Loucy (cell line): ENCODE measurements around the gene PAFAH2.

Experiments used
- H2AFZ ChIP-seq: fragments of 200-600 bp; sonication (generic); 2 replicates; pipeline ENCODE4 v1.6.0; 2016; ENCODE audit warnings: antibody characterized with exemption, mild to moderate bottlenecking, low read length, moderate library complexity
- H3F3A ChIP-seq: fragments of 200-600 bp; 2 replicates; pipeline ENCODE4 v1.6.0; 2016; ENCODE audit warnings: antibody characterized with exemption, low read depth, mild to moderate bottlenecking
- H3K27me3 ChIP-seq: fragments of 200-600 bp; sonication (generic); 2 replicates; pipeline ENCODE4 v1.6.1; 2014; ENCODE audit warnings: low read length, mild to moderate bottlenecking; ENCODE audit not compliant: insufficient read depth, poor library complexity, severe bottlenecking
- H3K36me3 ChIP-seq: fragments of 200-600 bp; sonication (generic); 2 replicates; pipeline ENCODE4 v1.6.1; 2016; ENCODE audit warnings: low read length; ENCODE audit not compliant: insufficient read depth
- H3K4me1 ChIP-seq: fragments of 200-600 bp; sonication (generic); 2 replicates; pipeline ENCODE4 v1.5.1; 2014; ENCODE audit warnings: low read length, mild to moderate bottlenecking; ENCODE audit not compliant: insufficient read depth, poor library complexity, severe bottlenecking
- H3K4me2 ChIP-seq: fragments of 200-600 bp; sonication (generic); 2 replicates; pipeline ENCODE4 v1.6.0; 2014; ENCODE audit warnings: antibody characterized with exemption, low read length, low read depth, mild to moderate bottlenecking; ENCODE audit not compliant: poor library complexity, severe bottlenecking
- H3K4me3 ChIP-seq: fragments of 200-600 bp; sonication (generic); 2 replicates; pipeline ENCODE4 v1.5.1; 2014; ENCODE audit warnings: low read length, mild to moderate bottlenecking, mixed read lengths; ENCODE audit not compliant: poor library complexity, severe bottlenecking
- H3K79me2 ChIP-seq: fragments of 200-600 bp; sonication (generic); 2 replicates; pipeline ENCODE4 v1.6.1; 2014; ENCODE audit warnings: low read length; ENCODE audit not compliant: insufficient read depth
- H3K9ac ChIP-seq: fragments of 200-600 bp; sonication (generic); 2 replicates; pipeline ENCODE4 v1.6.0; 2014; ENCODE audit warnings: mild to moderate bottlenecking, low read depth, low read length, moderate library complexity; ENCODE audit not compliant: poor library complexity, severe bottlenecking
- H3K9me2 ChIP-seq: fragments of 200-600 bp; sonication (generic); replicated peaks from 2 replicates; pipeline ENCODE4 v1.6.1; 2016; ENCODE audit warnings: low read depth, low read length, mixed read lengths
- H3K9me3 ChIP-seq: fragments of 200-600 bp; sonication (generic); 2 replicates; pipeline ENCODE4 v1.6.1; 2014; ENCODE audit warnings: mild to moderate bottlenecking, antibody characterized with exemption, low read length, low read depth; ENCODE audit not compliant: insufficient read depth
- H4K20me1 ChIP-seq: fragments of 200-600 bp; sonication (generic); 2 replicates; pipeline ENCODE4 v1.6.0; 2014; ENCODE audit warnings: antibody characterized with exemption, low read length, mild to moderate bottlenecking; ENCODE audit not compliant: insufficient read depth, poor library complexity, severe bottlenecking
- EZH2phosphoT487 ChIP-seq: fragments of 200-600 bp; IDR thresholded peaks from 2 replicates; pipeline ENCODE4 v1.6.1; 2018; ENCODE audit warnings: antibody characterized with exemption, mild to moderate bottlenecking, moderate library complexity, borderline replicate concordance
- TF ChIP-seq, protein P1 (sequence below): fragments of 200-600 bp; sonication (generic); conservative IDR thresholded peaks from 2 replicates; pipeline ENCODE4 v1.5.1; 2014; ENCODE audit warnings: mild to moderate bottlenecking, antibody characterized with exemption, low read length

The PAFAH2 gene

DNA sequence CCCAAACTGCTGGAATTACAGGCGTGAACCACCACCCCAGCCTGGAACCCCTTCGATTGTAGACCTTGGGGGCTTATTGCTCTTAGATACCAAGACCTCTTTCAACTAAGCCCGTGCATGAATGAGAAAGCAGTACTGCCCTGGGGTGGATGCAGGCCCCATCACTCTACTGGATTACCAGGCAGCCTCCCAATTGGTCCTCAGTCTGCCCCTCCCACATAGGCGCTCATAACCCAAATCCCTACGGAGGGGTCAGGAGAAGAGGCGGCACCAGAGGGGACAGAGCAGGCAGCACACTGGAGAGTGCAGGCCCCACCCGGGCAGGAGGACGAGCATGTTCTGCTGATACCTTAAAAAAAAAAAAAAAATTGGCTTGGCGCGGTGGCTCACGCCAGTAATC lies 79.2 kb downstream of the PAFAH2 start:
- no peaks in the 10 kb centered on the region for H3K36me3 ChIP-seq
- no peaks in the 10 kb centered on the region for H3F3A ChIP-seq
- no peak overlapping the region for H2AFZ ChIP-seq
- no peak for TF ChIP-seq EZH2phosphoT487
- TF ChIP-seq, protein P1, sequence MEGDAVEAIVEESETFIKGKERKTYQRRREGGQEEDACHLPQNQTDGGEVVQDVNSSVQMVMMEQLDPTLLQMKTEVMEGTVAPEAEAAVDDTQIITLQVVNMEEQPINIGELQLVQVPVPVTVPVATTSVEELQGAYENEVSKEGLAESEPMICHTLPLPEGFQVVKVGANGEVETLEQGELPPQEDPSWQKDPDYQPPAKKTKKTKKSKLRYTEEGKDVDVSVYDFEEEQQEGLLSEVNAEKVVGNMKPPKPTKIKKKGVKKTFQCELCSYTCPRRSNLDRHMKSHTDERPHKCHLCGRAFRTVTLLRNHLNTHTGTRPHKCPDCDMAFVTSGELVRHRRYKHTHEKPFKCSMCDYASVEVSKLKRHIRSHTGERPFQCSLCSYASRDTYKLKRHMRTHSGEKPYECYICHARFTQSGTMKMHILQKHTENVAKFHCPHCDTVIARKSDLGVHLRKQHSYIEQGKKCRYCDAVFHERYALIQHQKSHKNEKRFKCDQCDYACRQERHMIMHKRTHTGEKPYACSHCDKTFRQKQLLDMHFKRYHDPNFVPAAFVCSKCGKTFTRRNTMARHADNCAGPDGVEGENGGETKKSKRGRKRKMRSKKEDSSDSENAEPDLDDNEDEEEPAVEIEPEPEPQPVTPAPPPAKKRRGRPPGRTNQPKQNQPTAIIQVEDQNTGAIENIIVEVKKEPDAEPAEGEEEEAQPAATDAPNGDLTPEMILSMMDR, result no peak
- no peaks in the 10 kb centered on the region for H4K20me1 ChIP-seq
- no peak overlapping the region for H3K4me3 ChIP-seq
- H3K9me2 ChIP-seq, result no peaks in the 10 kb centered on the region
- no peaks in the 10 kb centered on the region for H3K4me1 ChIP-seq
- H3K9ac ChIP-seq, result no peak overlapping the region
- no peaks in the 10 kb centered on the region for H3K79me2 ChIP-seq
- no peak overlapping the region for H3K4me2 ChIP-seq
- H3K27me3 ChIP-seq, result no peaks in the 10 kb centered on the region
- no peaks in the 10 kb centered on the region for H3K9me3 ChIP-seq

DNA sequence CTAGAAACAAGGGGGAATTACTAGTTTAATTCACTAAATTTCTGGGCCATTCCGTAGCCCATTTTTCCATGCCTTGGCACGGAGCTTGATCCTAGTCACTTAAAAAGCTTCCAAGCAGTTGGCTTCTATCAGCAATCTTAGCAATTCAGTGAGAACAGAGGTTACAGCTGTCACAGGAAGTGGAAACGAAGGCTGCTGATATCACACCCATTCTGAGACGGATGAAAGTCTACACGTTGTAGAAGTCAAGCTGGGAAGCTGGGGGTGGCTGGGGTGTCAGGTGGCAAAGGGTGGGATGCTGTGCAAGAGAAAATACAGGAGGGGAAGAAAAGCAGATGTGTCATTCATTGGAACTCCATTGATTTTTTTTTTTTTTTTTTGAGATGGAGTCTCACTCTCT lies 79.9 kb downstream of the PAFAH2 start:
- no peak overlapping the region for H3K4me2 ChIP-seq
- no peaks in the 10 kb centered on the region for H3K9me2 ChIP-seq
- H2AFZ ChIP-seq, result no peak overlapping the region
- no peak for TF ChIP-seq EZH2phosphoT487
- TF ChIP-seq, protein P1, result no peak
- H3F3A ChIP-seq, result no peaks in the 10 kb centered on the region
- H3K4me3 ChIP-seq, result no peak overlapping the region
- H3K79me2 ChIP-seq, result no peaks in the 10 kb centered on the region
- H3K27me3 ChIP-seq, result no peaks in the 10 kb centered on the region
- no peak overlapping the region for H3K9ac ChIP-seq
- H3K36me3 ChIP-seq, result no peaks in the 10 kb centered on the region
- no peaks in the 10 kb centered on the region for H3K9me3 ChIP-seq
- no peaks in the 10 kb centered on the region for H4K20me1 ChIP-seq
- no peaks in the 10 kb centered on the region for H3K4me1 ChIP-seq

DNA sequence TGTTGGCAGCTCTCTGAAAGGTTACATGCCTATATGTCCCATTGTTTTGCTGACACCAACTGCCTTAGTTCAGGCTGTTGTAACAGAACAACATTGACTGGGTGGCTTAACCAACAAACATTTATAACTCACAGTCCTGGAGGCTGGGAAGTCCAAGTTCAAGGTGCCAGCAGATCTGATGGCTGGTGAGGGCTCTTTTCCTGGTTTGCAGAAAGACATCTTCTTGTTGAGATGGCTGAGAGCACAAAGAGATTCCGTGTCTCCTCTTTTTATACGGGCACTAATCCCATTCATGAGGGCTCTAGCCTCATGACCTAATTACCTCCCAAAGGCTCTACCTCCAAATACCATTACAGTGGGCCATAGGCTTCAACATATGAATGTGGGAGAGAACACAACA lies 81.4 kb downstream of the PAFAH2 start:
- no peaks in the 10 kb centered on the region for H3K79me2 ChIP-seq
- no peaks in the 10 kb centered on the region for H4K20me1 ChIP-seq
- H3K4me3 ChIP-seq, result no peak overlapping the region
- H3K9me2 ChIP-seq, result no peaks in the 10 kb centered on the region
- no peak overlapping the region for H2AFZ ChIP-seq
- H3K36me3 ChIP-seq, result no peaks in the 10 kb centered on the region
- no peaks in the 10 kb centered on the region for H3K27me3 ChIP-seq
- H3K9me3 ChIP-seq, result no peaks in the 10 kb centered on the region
- no peak overlapping the region for H3K9ac ChIP-seq
- H3K4me2 ChIP-seq, result no peak overlapping the region
- no peaks in the 10 kb centered on the region for H3F3A ChIP-seq
- no peak for TF ChIP-seq EZH2phosphoT487
- TF ChIP-seq, protein P1, result no peak
- no peaks in the 10 kb centered on the region for H3K4me1 ChIP-seq
